ENCODE data around the gene CDYL2. TPM values are rescaled to one million over a fixed set of nuclear protein-coding genes. Genes with fewer than 3 reads are reported as not detected.

Gene CDYL2
- total and polyA plus RNA-seq, 2 experiments from 2014 or later, result 7.4 to 12.2 TPM

- Histone ChIP-seq H3K36me3 (replicated peaks; ENCODE audit: insufficient read depth, low read depth) (no peaks in the 10 kb centered on the region), H3K27me3 (no peaks in the 10 kb centered on the region), H2AFZ (no peak overlapping the region), H4K20me1 (ENCODE audit: insufficient read depth, poor library complexity, severe bottlenecking) (no peaks in the 10 kb centered on the region), H3K27ac (no peak overlapping the region), H3K4me2 (no peak overlapping the region), H3K9me3 (ENCODE audit: low read depth) (peaks cover 6% of the 10 kb centered on the region), H3K4me1 (ENCODE audit: insufficient read depth) (no peaks in the 10 kb centered on the region), H3K9me2 (replicated peaks; ENCODE audit: insufficient read depth) (no peaks in the 10 kb centered on the region), H3K79me2 (peaks cover 19% of the 10 kb centered on the region), H3K4me3 (no peak overlapping the region)
- no peak for DNase-seq (ENCODE audit: low spot score)
- WGBS (ENCODE audit: low lambda C conversion rate, missing lambda C conversion rate), result 94% methylated on average over 2 of the region's 2 CpGs
- TF ChIP-seq CTCF (IDR thresholded peaks at IDR 0.05; ENCODE audit: poor library complexity) (no peak), EZH2phosphoT487 (IDR thresholded peaks at IDR 0.05; ENCODE audit: low read depth, severe bottlenecking, unreplicated experiment) (no peak), EZH2 (IDR thresholded peaks at IDR 0.05; ENCODE audit: borderline replicate concordance) (no peak)
These were observed 25.7 kb downstream of the CDYL2 start for GRCh38 chr16:80778703-80779102.

- 92% methylated on average over 19 of the region's 19 CpGs for WGBS (ENCODE audit: low lambda C conversion rate, missing lambda C conversion rate)
- H3K9me3 ChIP-seq (ENCODE audit: low read depth), result no peaks in the 10 kb centered on the region
- H3K27ac ChIP-seq, result no peak overlapping the region
These were observed 27.5 kb downstream of the CDYL2 start for GRCh38 chr16:80776856-80777255.

GRCh38 chr16:80775450-80775849 is 28.9 kb downstream of the CDYL2 start:
- Histone ChIP-seq H3K9me3 (ENCODE audit: low read depth) (peaks cover 3% of the 10 kb centered on the region), H3K4me2 (no peak overlapping the region), H2AFZ (no peak overlapping the region), H3K9me2 (replicated peaks; ENCODE audit: insufficient read depth) (no peaks in the 10 kb centered on the region), H3K27me3 (no peaks in the 10 kb centered on the region), H3K27ac (no peak overlapping the region), H3K79me2 (no peaks in the 10 kb centered on the region), H3K4me1 (ENCODE audit: insufficient read depth) (no peaks in the 10 kb centered on the region), H4K20me1 (ENCODE audit: insufficient read depth, poor library complexity, severe bottlenecking) (no peaks in the 10 kb centered on the region), H3K36me3 (replicated peaks; ENCODE audit: insufficient read depth, low read depth) (no peaks in the 10 kb centered on the region), H3K4me3 (no peak overlapping the region)
- WGBS (ENCODE audit: low lambda C conversion rate, missing lambda C conversion rate), result 95% methylated on average over 1 of the region's 1 CpG
- no peak for DNase-seq (ENCODE audit: low spot score)
- TF ChIP-seq CTCF (IDR thresholded peaks at IDR 0.05; ENCODE audit: poor library complexity), result no peak
- no peak for TF ChIP-seq EZH2phosphoT487 (IDR thresholded peaks at IDR 0.05; ENCODE audit: low read depth, severe bottlenecking, unreplicated experiment)
- no peak for TF ChIP-seq EZH2 (IDR thresholded peaks at IDR 0.05; ENCODE audit: borderline replicate concordance)

More at GRCh38 chr16:80776856-80777255, 27.5 kb downstream of the CDYL2 start:
- Histone ChIP-seq H2AFZ (no peak overlapping the region), H3K27me3 (no peaks in the 10 kb centered on the region), H3K4me2 (no peak overlapping the region), H3K79me2 (peaks cover 10% of the 10 kb centered on the region), H3K4me3 (no peak overlapping the region), H4K20me1 (ENCODE audit: insufficient read depth, poor library complexity, severe bottlenecking) (no peaks in the 10 kb centered on the region), H3K4me1 (ENCODE audit: insufficient read depth) (no peaks in the 10 kb centered on the region), H3K36me3 (replicated peaks; ENCODE audit: insufficient read depth, low read depth) (no peaks in the 10 kb centered on the region), H3K9me2 (replicated peaks; ENCODE audit: insufficient read depth) (no peaks in the 10 kb centered on the region)
- TF ChIP-seq EZH2phosphoT487 (IDR thresholded peaks at IDR 0.05; ENCODE audit: low read depth, severe bottlenecking, unreplicated experiment) (no peak), EZH2 (IDR thresholded peaks at IDR 0.05; ENCODE audit: borderline replicate concordance) (no peak), CTCF (IDR thresholded peaks at IDR 0.05; ENCODE audit: poor library complexity) (no peak)
- no peak for DNase-seq (ENCODE audit: low spot score)

GRCh38 chr16:80766798-80767197 is 37.6 kb downstream of the CDYL2 start:
- WGBS (ENCODE audit: low lambda C conversion rate, missing lambda C conversion rate), result 90% methylated on average over 1 of the region's 1 CpG

More at GRCh38 chr16:80766798-80767197, 37.6 kb downstream of the CDYL2 start:
- no peaks in the 10 kb centered on the region for H3K4me1 ChIP-seq (ENCODE audit: insufficient read depth)
- no peaks in the 10 kb centered on the region for H4K20me1 ChIP-seq (ENCODE audit: insufficient read depth, poor library complexity, severe bottlenecking)
- peaks cover 5% of the 10 kb centered on the region for H3K9me3 ChIP-seq (ENCODE audit: low read depth)
- H3K27ac ChIP-seq, result no peak overlapping the region
- H3K4me3 ChIP-seq, result no peak overlapping the region
- H3K36me3 ChIP-seq (replicated peaks; ENCODE audit: insufficient read depth, low read depth), result no peaks in the 10 kb centered on the region
- no peak overlapping the region for H3K4me2 ChIP-seq
- H3K9me2 ChIP-seq (replicated peaks; ENCODE audit: insufficient read depth), result no peaks in the 10 kb centered on the region
- H2AFZ ChIP-seq, result no peak overlapping the region
- peaks cover 10% of the 10 kb centered on the region for H3K79me2 ChIP-seq
- TF ChIP-seq EZH2 (IDR thresholded peaks at IDR 0.05; ENCODE audit: borderline replicate concordance) (no peak), CTCF (IDR thresholded peaks at IDR 0.05; ENCODE audit: poor library complexity) (no peak)
- H3K27me3 ChIP-seq, result no peaks in the 10 kb centered on the region
- DNase-seq (ENCODE audit: low spot score), result no peak

Measured in hepatocyte (in vitro differentiated cells).